HUES6 (cell line): ENCODE data around the gene MPIG6B.
"Not testable (repeated sequence)": the region's sequence is repeated elsewhere in the genome, so short reads cannot be mapped to it uniquely, and the experiment has no call there.

Source experiments
- H3K27ac ChIP-seq: 2 replicates; pipeline ENCODE4 v1.7.0; 2013; ENCODE audit warnings: low read depth, mild to moderate bottlenecking, low read length, inconsistent platforms
- H3K27me3 ChIP-seq: 2 replicates; pipeline ENCODE4 v1.6.1; 2013; ENCODE audit warnings: low read length; ENCODE audit not compliant: control insufficient read depth, insufficient read depth
- H3K36me3 ChIP-seq: 2 replicates; pipeline ENCODE4 v1.6.1; 2013; ENCODE audit warnings: low read length; ENCODE audit not compliant: control insufficient read depth, insufficient read depth
- H3K4me1 ChIP-seq: 2 replicates; pipeline ENCODE4 v1.6.1; 2013; ENCODE audit warnings: low read length; ENCODE audit not compliant: control insufficient read depth, insufficient read depth
- H3K4me3 ChIP-seq: 2 replicates; pipeline ENCODE4 v1.5.1; 2013; ENCODE audit warnings: low read depth, low read length
- H3K9ac ChIP-seq: one replicate; pipeline ENCODE4 v1.6.1; 2013; ENCODE audit warnings: mild to moderate bottlenecking, low read length
- H3K9me3 ChIP-seq: 2 replicates; pipeline ENCODE4 v1.6.1; 2013; ENCODE audit warnings: low read depth, low read length; ENCODE audit not compliant: control insufficient read depth, insufficient read depth

Gene MPIG6B

GRCh38 chr6:31702405-31702818 is 20.8 kb upstream of the MPIG6B start:
- peak overlapping the region; percentile 76 for H3K9ac ChIP-seq
- H3K4me1 ChIP-seq, result peaks cover 7% of the 10 kb centered on the region

GRCh38 chr6:31702819-31703716 is 20.1 kb upstream of the MPIG6B start, which contains the start of gene ABHD16A:
TSS of gene ABHD16A (minus strand) at chr6:31703324. CDS start at chr6:31703281, 43 bp downstream.
- Histone ChIP-seq H3K4me3 (peak within 1 kb of the TSS; percentile 70), H3K9ac (peak within 1 kb of the TSS; percentile 76), H3K9me3 (no peaks in the 10 kb centered on the region), H3K27ac (peak within 1 kb of the TSS; percentile 65; the same call in 1 of the 2 replicates), H3K27me3 (no peaks in the 10 kb centered on the region), H3K36me3 (0 out of 2 replicates have a peak, but pooled peaks cover 6% of the 10 kb centered on the region), H3K4me1 (peaks cover 7% of the 10 kb centered on the region)

More at GRCh38 chr6:31702405-31702818, 20.8 kb upstream of the MPIG6B start:
- Histone ChIP-seq H3K4me3 (peak overlapping the region; percentile 70), H3K27me3 (no peaks in the 10 kb centered on the region), H3K9me3 (no peaks in the 10 kb centered on the region), H3K36me3 (peaks cover 9% of the 10 kb centered on the region; the same call in 1 of the 2 replicates), H3K27ac (no peak overlapping the region; the same call in 1 of the 2 replicates)

- Histone ChIP-seq H3K27ac (no peak overlapping the region), H3K4me1 (peaks cover 13% of the 10 kb centered on the region), H3K36me3 (no peaks in the 10 kb centered on the region), H3K4me3 (no peak overlapping the region), H3K9ac (no peak overlapping the region), H3K9me3 (no peaks in the 10 kb centered on the region), H3K27me3 (no peaks in the 10 kb centered on the region)
Measured at GRCh38 chr6:31705931-31706330, 17.2 kb upstream of the MPIG6B start.

GRCh38 chr6:31706599-31706998 is 16.6 kb upstream of the MPIG6B start, which contains the start of gene LY6G6F:
TSS of gene LY6G6F (plus strand) at chr6:31706866. CDS start at chr6:31706907, 41 bp downstream.
- Histone ChIP-seq H3K36me3 (no peaks in the 10 kb centered on the region), H3K27me3 (no peaks in the 10 kb centered on the region), H3K9me3 (no peaks in the 10 kb centered on the region), H3K27ac (no peak within 1 kb of the TSS), H3K4me1 (peaks cover 19% of the 10 kb centered on the region), H3K4me3 (no peak within 1 kb of the TSS), H3K9ac (no peak within 1 kb of the TSS)

GRCh38 chr6:31707701-31708100 is 15.5 kb upstream of the MPIG6B start:
- Histone ChIP-seq H3K9me3 (no peaks in the 10 kb centered on the region), H3K4me3 (no peak overlapping the region), H3K9ac (no peak overlapping the region), H3K27me3 (no peaks in the 10 kb centered on the region), H3K27ac (no peak overlapping the region), H3K36me3 (no peaks in the 10 kb centered on the region), H3K4me1 (peaks cover 12% of the 10 kb centered on the region; the same call in 1 of the 2 replicates)

GRCh38 chr6:31708224-31708623 is 14.9 kb upstream of the MPIG6B start:
- Histone ChIP-seq H3K27me3 (no peaks in the 10 kb centered on the region), H3K4me1 (peaks cover 14% of the 10 kb centered on the region; the same call in 1 of the 2 replicates), H3K27ac (no peak overlapping the region), H3K36me3 (no peaks in the 10 kb centered on the region), H3K9ac (no peak overlapping the region), H3K9me3 (no peaks in the 10 kb centered on the region), H3K4me3 (no peak overlapping the region)

GRCh38 chr6:31709157-31709556 is 14.0 kb upstream of the MPIG6B start:
- H3K27me3 ChIP-seq, H3K27ac ChIP-seq, H3K9me3 ChIP-seq, H3K4me3 ChIP-seq, H3K36me3 ChIP-seq, H3K9ac ChIP-seq: not testable (repeated sequence)
- peaks cover 23% of the 10 kb centered on the region for H3K4me1 ChIP-seq

- Histone ChIP-seq H3K4me1 (peaks cover 39% of the 10 kb centered on the region), H3K36me3 (no peaks in the 10 kb centered on the region), H3K27ac (no peak overlapping the region), H3K27me3 (no peaks in the 10 kb centered on the region), H3K4me3 (no peak overlapping the region), H3K9me3 (no peaks in the 10 kb centered on the region), H3K9ac (no peak overlapping the region)
Measured at GRCh38 chr6:31710523-31711219, 12.5 kb upstream of the MPIG6B start.

GRCh38 chr6:31711233-31711632 is 11.9 kb upstream of the MPIG6B start:
- Histone ChIP-seq H3K27me3 (no peaks in the 10 kb centered on the region), H3K36me3 (no peaks in the 10 kb centered on the region), H3K4me3 (no peak overlapping the region), H3K9me3 (no peaks in the 10 kb centered on the region), H3K9ac (no peak overlapping the region), H3K27ac (no peak overlapping the region), H3K4me1 (peaks cover 39% of the 10 kb centered on the region)

GRCh38 chr6:31712296-31712695 is 10.9 kb upstream of the MPIG6B start:
- H3K27me3 ChIP-seq, result no peaks in the 10 kb centered on the region
- no peaks in the 10 kb centered on the region for H3K36me3 ChIP-seq
- H3K4me3 ChIP-seq, result no peak overlapping the region
- H3K9me3 ChIP-seq, result no peaks in the 10 kb centered on the region
- no peak overlapping the region for H3K9ac ChIP-seq
- H3K27ac ChIP-seq, result no peak overlapping the region
- H3K4me1 ChIP-seq, result peaks cover 40% of the 10 kb centered on the region

GRCh38 chr6:31713465-31713864 is 9.7 kb upstream of the MPIG6B start:
- peak overlapping the region; percentile 51; the same call in 1 of the 2 replicates for H3K27ac ChIP-seq

More at GRCh38 chr6:31713465-31713864, 9.7 kb upstream of the MPIG6B start:
- Histone ChIP-seq H3K4me1 (peaks cover 52% of the 10 kb centered on the region), H3K36me3 (no peaks in the 10 kb centered on the region), H3K27me3 (no peaks in the 10 kb centered on the region), H3K9me3 (no peaks in the 10 kb centered on the region), H3K9ac (peak overlapping the region; percentile 27), H3K4me3 (no peak overlapping the region; the same call in 1 of the 2 replicates)
